NCI-H82 treated with DMSO at 0.1 percent for 48 hours (cell line): ENCODE results near the gene THBS1.

Experiments used
- DNase-seq: peaks from one replicate; lab custom pipeline; 2025; ENCODE audit not compliant: unreplicated experiment; lab: John Stamatoyannopoulos, UW

The THBS1 gene

DNA sequence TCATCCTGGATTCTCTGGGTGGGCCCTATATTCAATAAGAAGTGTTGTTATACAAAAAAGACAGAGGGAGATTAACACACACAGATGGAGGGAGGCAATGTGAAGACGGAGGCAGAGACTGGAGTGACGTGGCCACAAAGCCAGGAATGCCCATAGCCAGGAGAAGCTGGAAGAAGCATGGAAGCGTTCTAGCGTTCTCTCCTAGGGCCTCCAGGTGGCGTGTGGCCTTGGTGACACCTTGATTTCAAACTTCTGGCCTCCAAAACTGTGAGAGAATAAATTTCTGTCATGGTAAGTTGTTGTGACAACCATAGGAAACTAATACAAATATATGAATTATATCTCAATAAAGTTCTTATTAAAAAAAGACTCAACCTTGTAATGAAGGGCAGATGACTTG is 21.3 kb downstream of the THBS1 start:
- peak; percentile 29 for DNase-seq

DNA sequence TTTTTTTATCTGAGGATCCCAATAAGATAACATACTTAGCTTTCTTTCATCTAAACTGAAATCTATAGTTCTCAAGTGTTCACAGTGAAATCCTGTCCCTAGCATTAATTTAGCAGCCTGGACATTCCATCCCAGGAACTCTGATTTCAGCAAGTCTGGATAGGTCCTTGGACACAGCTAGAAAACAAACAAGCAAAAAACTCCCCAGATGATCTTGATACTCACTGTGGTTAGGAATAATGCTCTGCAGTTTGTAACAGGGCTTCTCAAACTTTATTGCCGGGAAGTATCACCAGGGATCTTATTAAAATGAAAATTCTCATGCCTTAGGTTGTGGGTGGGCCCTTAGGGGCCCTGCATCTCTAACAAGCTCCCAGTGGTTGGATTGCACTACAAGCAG is 24.3 kb downstream of the THBS1 start:
- no peak for DNase-seq

DNA sequence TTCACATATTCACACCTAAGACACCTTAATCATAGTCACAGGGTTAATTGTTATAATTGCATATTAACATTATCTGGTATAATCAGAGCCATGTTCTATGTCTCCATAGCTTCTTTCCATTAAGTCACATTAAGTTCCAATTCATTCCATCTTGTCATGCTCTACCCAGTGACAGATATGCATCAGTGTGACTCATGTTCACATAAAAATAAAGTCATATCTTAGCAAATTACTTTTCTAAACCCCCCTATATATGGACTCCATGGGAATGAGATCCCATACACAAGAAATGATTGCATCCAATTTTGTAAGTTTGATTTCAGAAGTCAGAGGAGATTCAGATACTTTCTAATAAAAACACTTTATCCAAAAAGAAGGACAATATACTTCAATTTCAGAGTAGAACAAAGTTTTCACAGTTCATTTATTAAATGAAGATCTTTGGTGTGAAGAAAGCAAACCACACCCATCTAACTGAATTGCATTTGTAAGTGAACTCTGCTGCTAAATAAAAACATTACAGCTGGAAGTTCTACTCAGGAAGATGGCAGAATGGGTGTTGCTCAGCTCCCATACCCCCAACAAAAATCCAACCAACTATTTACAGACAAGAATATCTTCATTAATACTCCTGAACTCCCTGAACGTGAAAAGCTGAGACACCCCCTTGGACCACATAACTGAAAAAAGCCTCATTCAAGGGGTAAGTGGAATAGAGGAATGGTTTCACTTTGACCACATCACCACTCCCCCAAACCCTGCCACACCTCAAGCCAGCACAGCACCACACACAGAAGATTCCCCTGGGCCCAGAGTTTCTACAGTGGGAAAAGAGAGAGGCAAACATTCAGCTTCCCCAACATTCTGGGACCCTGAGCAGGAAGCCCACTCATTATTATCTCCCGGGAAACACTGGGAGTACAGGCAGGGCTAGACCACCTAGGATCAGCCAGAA is 27.6 kb downstream of the THBS1 start:
- no peak for DNase-seq

DNA sequence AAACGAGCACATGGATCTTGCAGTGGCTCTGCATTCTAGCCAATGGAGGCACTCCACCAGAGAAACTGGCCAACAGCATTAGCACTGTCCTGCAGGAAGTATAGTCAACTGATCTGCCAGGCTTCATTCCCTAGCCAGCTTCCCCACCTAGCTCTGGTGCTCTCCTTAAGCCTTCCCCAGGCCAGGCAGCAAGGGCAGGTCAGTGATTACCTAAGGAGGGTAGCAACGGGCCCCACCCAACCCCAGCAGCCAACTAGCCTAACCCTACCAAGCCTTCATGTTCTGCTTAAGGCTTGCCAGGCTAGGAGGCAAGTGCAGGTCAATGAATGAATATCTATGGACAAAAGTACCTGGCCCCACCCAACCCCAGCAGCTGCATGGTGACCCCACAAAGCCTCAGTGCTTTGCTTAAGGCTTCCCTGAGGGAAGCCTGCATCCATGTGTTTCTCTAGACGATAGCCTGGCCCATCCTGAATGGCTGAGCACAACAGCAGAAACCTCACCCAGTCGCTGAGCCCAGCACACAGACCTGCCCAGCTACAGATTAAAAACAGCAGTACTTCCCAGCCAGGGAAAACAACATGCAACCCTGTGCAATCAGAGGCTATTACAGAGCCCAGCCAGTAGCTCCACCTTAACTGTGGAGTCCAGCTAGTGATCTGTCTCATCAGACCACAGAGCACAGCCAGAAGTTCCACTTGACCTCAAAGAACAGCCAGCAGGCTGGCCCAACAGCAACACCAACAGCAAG is 28.5 kb downstream of the THBS1 start:
- no peak for DNase-seq

GRCh38 chr15:39610665-39611064 is 29.8 kb downstream of the THBS1 start:
- DNase-seq = no peak

GRCh38 chr15:39613271-39613670 is 32.4 kb downstream of the THBS1 start:
- no peak for DNase-seq

DNA sequence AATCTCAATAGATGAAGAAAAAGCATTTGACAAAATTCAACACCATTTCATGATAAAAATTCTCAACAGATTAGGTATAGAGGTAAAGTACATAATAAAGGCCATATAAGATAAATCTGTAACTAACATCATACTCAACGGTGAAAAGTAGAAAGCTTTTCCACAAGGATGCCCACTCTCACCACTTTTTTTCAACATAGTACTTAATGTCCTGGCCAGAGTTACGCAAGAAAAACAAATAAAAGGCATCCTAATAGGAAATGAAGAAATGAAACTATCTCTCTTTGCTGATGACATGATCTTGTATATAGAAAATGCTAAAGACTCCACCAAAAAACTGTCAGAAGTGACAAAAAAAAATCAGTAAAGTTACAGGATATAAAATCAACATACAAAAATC is 33.0 kb downstream of the THBS1 start:
- no peak for DNase-seq

- DNase-seq = no peak
Observed at GRCh38 chr15:39616731-39617455, 36.0 kb downstream of the THBS1 start.

GRCh38 chr15:39618063-39618823 is 37.4 kb downstream of the THBS1 start:
- no peak for DNase-seq

- no peak for DNase-seq
Observed at GRCh38 chr15:39621210-39621609, 40.3 kb downstream of the THBS1 start.

DNA sequence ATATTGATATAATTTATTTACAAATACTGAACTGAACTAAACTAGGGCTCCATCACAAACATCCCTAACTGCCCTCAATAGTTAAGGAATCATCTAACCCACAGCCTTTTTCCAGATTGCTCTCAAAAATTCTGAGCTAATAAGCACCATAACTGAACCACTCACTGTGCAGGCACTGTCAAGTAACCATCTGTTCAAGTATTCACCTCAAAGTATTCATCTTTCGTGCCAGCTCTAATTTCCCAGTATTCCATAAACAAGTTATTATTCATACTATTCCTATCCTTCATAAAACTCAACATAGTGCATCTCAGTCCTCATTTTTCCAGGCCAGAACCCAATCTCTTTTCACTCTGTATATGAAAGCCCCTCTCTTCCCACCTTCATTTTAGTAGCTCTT is 41.1 kb downstream of the THBS1 start:
- DNase-seq = no peak

DNA sequence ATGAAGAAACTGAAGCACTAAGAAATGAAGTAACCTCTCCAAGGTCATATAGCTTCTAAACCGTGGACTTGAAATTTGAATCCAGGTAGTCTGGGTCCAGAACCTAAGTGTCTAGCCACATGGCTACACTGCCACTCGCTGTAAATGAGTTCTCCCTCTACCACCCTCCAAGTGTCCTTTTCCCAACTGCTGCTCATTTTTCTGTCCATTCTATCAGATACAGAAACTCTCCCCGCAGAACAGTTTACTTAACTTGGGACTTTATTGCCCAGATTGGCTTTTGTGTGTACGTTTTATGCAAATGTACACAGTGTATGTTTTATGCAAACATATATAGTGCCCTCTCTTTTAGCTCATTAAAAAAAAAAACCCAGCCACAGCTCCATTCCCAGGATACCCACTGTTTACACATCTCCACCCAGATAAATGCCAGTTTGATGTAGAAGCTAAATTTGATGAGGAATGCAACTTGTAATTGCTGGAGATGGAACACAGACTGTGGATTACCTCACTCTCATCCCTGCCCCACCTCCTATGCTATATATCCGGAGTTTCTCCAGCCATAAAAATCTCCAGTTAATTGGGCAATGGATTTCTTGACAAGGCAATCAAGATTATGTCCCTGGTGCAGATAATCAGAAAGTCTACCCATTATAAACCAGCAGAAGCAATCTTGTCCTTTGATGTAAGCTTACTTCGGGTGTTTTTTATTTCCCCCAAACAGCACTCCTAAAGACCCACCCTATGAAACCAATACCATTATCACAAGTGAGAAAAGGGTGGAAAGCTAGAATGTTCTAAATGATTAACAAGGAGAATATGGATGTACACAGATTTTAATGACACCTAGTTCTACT is 42.0 kb downstream of the THBS1 start:
- no peak for DNase-seq

- no peak for DNase-seq
Observed at GRCh38 chr15:39623529-39623931, 42.7 kb downstream of the THBS1 start.

DNA sequence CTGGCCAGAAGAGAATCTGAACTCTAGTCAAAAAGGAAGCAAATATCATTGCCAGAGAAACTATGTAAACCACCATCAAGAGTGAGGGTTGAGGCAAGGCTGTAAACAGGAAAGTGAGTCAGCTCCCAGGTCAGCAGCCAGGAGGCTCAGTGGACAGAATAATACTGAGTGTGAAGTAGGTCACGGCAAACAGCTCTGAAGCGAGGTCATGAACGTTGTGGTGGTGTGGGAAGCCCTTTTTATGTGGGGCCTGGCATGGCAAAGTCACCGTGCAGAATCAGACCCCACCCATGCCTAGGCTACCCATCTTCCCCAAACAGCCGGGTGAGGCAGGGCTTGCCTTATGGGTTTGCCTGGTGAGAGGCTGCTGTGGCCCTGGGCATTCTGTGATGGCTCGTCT is 43.9 kb downstream of the THBS1 start:
- no peak for DNase-seq

DNA sequence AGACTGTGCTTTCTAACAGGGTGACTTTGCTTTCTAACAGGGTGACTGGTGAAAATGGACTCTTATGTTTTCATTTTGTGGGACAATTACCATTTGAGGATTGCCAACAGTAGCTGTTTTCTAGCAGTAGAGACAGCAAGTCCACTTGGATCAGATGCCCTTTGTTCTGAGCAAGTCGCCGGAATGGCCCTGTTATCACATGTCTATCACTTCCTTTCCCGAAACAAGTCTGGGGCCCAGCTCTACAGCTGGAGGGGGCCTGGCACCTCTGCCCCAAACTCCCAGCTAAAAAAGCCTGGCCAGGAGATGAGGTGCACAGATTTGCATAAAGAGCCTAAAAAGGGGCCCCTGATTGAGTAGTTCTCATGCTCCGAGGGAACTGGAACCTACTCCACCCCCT is 44.6 kb downstream of the THBS1 start:
- no peak for DNase-seq

GRCh38 chr15:39625856-39626255 is 45.0 kb downstream of the THBS1 start:
- DNase-seq = no peak

DNA sequence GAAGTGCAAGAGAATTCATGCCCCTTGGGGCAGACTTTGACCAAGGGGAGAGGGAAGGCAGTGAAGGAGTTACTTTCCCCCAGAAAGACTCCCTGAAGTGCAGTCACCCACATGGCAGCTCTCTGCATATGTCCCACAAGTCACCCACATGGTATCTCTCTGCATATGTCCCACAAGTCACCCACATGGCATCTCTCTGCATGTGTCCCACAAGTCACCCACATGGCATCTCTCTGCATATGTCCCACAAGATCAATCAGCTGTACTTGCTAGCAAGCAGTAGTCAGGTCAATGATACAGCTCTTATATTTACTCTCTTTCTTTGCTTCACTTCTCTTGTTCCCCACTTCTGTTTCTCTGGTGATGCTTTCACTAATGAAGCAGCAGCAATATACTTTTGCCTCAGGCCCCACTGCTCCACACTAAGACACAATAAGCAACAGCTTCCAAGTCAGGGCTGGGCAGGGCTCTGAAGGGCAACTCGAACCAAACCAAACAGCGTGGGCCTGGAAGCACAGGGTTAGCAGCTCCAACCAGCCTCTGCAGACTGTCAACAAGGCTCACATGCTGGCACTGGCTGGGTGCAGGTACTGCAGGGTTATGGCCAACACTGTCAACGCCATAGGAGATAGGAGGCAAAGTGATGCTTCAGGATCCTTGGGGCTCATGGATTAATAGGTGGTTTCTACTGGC is 46.7 kb downstream of the THBS1 start:
- DNase-seq = no peak

DNA sequence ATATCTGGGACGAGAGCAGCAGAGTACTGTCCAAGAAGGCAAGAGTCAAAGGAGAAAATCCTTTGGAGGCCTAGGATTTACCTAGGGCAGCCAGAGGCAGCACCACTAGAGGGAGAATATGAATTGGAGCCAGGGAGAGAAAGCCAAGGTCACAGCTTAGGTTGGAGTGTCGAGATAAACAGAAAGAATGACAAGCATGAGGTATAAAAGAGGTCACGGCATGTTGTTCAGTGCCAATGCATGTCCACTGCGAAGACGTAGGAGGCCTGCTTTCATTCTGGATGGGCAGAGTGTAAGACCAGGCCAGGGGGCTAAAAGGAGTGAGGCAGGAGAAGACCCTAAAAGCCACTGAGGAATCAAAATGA is 47.2 kb downstream of the THBS1 start:
- no peak for DNase-seq

DNA sequence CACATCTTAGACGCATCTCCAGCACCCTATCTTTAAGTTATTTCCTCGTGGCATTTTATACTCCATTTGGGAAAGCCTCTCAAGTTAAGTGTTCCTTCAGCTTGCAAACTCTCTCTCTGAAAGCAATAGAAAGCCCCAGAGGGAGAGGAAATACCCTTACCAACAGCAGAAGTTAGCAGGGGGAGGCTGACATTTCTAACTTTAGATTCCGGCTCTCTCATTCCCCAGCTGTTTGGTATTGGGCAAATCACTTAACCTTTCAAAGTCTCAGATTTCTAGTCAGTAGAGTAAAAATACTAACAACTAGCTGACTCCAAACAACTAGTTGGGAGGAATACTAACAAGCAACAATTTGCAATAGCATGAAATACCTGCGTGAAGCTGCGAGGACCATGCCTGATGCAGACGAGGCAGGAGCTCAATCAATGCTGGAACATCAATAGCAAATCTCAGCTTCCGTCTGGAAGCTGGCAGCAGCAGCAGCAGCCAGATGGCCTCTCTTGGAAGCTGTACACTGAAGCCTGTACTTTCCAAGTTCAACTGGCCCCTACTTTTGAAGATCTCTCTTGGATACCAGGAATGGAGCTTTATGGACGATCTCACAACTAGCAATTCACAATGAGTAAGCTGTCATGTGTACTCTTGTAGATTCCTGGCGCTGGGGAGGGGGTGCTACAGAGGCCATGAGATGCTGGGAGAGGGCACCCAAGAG is 47.8 kb downstream of the THBS1 start:
- DNase-seq = no peak
